ENCODE results near the gene B3GALT2. TPM values are rescaled to one million over a fixed set of nuclear protein-coding genes. Genes with fewer than 3 reads are reported as not detected.

The B3GALT2 gene
- total and polyA plus RNA-seq, 12 donors, result 19.0 to 102 (median 49.3) TPM

GRCh38 chr1:193157360-193157759 lies 29.1 kb downstream of the B3GALT2 start:
- TF ChIP-seq, protein P1, sequence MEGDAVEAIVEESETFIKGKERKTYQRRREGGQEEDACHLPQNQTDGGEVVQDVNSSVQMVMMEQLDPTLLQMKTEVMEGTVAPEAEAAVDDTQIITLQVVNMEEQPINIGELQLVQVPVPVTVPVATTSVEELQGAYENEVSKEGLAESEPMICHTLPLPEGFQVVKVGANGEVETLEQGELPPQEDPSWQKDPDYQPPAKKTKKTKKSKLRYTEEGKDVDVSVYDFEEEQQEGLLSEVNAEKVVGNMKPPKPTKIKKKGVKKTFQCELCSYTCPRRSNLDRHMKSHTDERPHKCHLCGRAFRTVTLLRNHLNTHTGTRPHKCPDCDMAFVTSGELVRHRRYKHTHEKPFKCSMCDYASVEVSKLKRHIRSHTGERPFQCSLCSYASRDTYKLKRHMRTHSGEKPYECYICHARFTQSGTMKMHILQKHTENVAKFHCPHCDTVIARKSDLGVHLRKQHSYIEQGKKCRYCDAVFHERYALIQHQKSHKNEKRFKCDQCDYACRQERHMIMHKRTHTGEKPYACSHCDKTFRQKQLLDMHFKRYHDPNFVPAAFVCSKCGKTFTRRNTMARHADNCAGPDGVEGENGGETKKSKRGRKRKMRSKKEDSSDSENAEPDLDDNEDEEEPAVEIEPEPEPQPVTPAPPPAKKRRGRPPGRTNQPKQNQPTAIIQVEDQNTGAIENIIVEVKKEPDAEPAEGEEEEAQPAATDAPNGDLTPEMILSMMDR (IDR thresholded peaks at IDR 0.05), result no peak
- ATAC-seq (no peak), DNase-seq (no peak)
- 66 to 76% methylated on average over 2 of the region's 2 CpGs for WGBS, 2 donors
- no peak overlapping the region for H3K27ac ChIP-seq
- no peak overlapping the region for H3K4me3 ChIP-seq
- peaks cover 0 to 56% (median 17%) of the 10 kb centered on the region in 9 donors for H3K36me3 ChIP-seq
- H3K4me1 ChIP-seq, result peaks cover 0 to 5% (median 0%) of the 10 kb centered on the region in 9 donors
- H3K9me3 ChIP-seq, result no peaks in the 10 kb centered on the region
- intact Hi-C loops (cut with DNase I), result no loop called here
- no peaks in the 10 kb centered on the region for H3K27me3 ChIP-seq

DNA sequence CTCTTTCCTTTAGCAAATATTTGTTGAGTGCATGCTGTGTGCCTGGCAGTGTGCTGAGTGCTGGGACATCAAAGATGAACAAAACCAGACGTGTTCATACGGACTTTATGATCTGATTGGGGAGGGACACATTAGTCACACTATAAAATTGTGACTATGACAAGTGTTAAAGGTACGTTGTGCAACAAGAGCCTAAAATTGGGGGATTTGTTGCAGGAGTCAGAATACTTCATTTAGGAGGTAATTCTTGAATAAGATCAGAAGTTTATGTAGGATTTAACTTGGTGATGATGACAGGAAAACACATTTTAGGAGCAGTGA lies 29.6 kb downstream of the B3GALT2 start:
- Histone ChIP-seq H3K4me3 (no peak overlapping the region), H3K27ac (no peak overlapping the region), H3K9me3 (no peaks in the 10 kb centered on the region), H3K27me3 (no peaks in the 10 kb centered on the region), H3K36me3 (peaks cover 0 to 61% (median 23%) of the 10 kb centered on the region in 9 donors), H3K4me1 (peaks cover 0 to 5% (median 0%) of the 10 kb centered on the region in 9 donors)
- WGBS, 2 donors, result 71 to 72% methylated on average over 3 of the region's 3 CpGs
- intact Hi-C loops (cut with DNase I), result no loop called here
- DNase-seq (no peak), ATAC-seq (no peak)
- TF ChIP-seq, protein P1 (IDR thresholded peaks at IDR 0.05), result no peak

DNA sequence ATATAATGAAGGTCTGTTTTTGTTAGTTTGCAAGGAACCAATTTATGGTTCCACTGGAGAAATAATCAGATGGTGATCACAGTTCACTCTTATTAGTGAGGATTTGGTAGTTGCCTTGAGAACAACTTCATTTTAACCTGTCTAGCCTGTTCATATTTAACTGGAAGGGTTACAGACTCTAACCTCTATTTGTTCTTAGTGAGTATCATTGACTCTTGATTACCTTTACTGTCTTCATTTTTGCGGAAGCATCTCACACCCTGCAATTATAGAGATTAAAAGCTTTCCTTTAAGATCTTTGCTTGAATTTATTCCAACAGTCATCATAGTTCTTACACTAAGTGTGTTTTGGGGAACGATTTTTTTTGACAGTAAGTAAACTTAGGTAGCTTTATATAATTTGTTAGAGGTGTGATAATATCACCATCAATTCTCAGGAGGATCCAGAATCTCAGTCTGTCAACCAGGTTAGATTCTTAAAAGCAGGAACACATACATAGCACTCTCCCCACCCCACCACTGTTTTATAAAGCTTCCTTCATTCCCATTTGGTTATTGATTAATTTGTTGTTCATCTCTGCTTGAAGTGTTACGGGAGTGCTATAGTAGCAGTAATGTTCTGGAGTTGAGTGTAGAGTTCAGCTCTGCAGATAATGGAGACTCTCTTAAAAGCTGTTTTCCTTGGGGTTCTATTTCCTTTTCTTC lies 30.1 kb downstream of the B3GALT2 start:
- ATAC-seq, result no peak
- Histone ChIP-seq H3K4me1 (peaks cover 0 to 5% (median 0%) of the 10 kb centered on the region in 9 donors), H3K27ac (no peak overlapping the region), H3K9me3 (no peaks in the 10 kb centered on the region), H3K4me3 (no peak overlapping the region), H3K27me3 (no peaks in the 10 kb centered on the region), H3K36me3 (peaks cover 0 to 66% (median 24%) of the 10 kb centered on the region in 9 donors)
- no peak for DNase-seq
- intact Hi-C loops (cut with DNase I), result no loop called here
- 95 to 97% methylated on average over 3 of the region's 3 CpGs for WGBS, 2 donors
- TF ChIP-seq, protein P1 (IDR thresholded peaks at IDR 0.05), result no peak

- ATAC-seq, result no peak
- no peak for DNase-seq
- no peak overlapping the region for H3K27ac ChIP-seq
- H3K4me1 ChIP-seq, result peaks cover 0 to 8% (median 0%) of the 10 kb centered on the region in 9 donors
- WGBS, 2 donors, result 93 to 98% methylated on average over 1 of the region's 1 CpG
- H3K9me3 ChIP-seq, result no peaks in the 10 kb centered on the region
- TF ChIP-seq, protein P1 (IDR thresholded peaks at IDR 0.05), result no peak
- no peaks in the 10 kb centered on the region for H3K27me3 ChIP-seq
- H3K36me3 ChIP-seq, result peaks cover 0 to 96% (median 29%) of the 10 kb centered on the region in 9 donors
- H3K4me3 ChIP-seq, result no peak overlapping the region
- intact Hi-C loops (cut with DNase I), result no loop called here
Observed at GRCh38 chr1:193144999-193145398, 41.4 kb downstream of the B3GALT2 start.
